Naive thymus-derived CD8-positive, alpha-beta T cell (primary cell): ENCODE measurements around the gene ZNF467. TPM values are rescaled to one million over a fixed set of nuclear protein-coding genes. Genes with fewer than 3 reads are reported as not detected.

Experiments
- ATAC-seq, 2 donors: fragments of 150-1000 bp; cut with Tn5 transposase in 1 of 2; sonication (Bioruptor Pico), chemical (Tn5 transposase) in 1 of 2; 1 replicate in 1 of 2; 2 replicates in 1 of 2; pipeline ENCODE4 v1.10.0; 2021; ENCODE audit warnings: mild to moderate bottlenecking in 2 of 2, moderate library complexity in 2 of 2
- POLR2A ChIA-PET: fragments of 350-600 bp; sonication (Branson Sonifier 250); formaldehyde crosslinking; loops from one replicate; lab custom pipeline; 2021; ENCODE audit warnings: antibody characterized with exemption; lab: Charles Lee
- DNase-seq, 10 donors: peaks; one replicate each; pipeline versions ENCODE4 v3.0.0 to v3.0.0-alpha.2; 2020 to 2022
- H3K27ac Mint-ChIP-seq, 10 donors: one replicate each; pipeline ENCODE4 v1.8.0; 2020 to 2022; ENCODE audit warnings: mild to moderate bottlenecking in 10 of 10, mixed read lengths in 10 of 10, moderate library complexity in 4 of 10, inconsistent platforms in 1 of 10
- H3K27me3 Mint-ChIP-seq, 5 donors: one replicate each; pipeline ENCODE4 v1.8.0; 2021 to 2022; ENCODE audit warnings: mixed read lengths in 5 of 5
- H3K36me3 Mint-ChIP-seq, 3 donors: one replicate each; pipeline ENCODE4 v1.8.0; 2020 to 2022; ENCODE audit warnings: mixed read lengths in 3 of 3, mild to moderate bottlenecking in 2 of 3, inconsistent platforms in 1 of 3
- H3K4me1 Mint-ChIP-seq, 4 donors: one replicate each; pipeline ENCODE4 v1.8.0; 2021 to 2022; ENCODE audit warnings: mixed read lengths in 4 of 4
- H3K4me3 Mint-ChIP-seq, 10 donors: one replicate each; pipeline ENCODE4 v1.8.0; 2020 to 2022; ENCODE audit warnings: mild to moderate bottlenecking in 10 of 10, mixed read lengths in 10 of 10, moderate library complexity in 6 of 10, inconsistent platforms in 1 of 10
- H3K9me3 Mint-ChIP-seq, 9 donors: one replicate each; pipeline ENCODE4 v1.8.0; 2020 to 2022; ENCODE audit warnings: mixed read lengths in 9 of 9, mild to moderate bottlenecking in 3 of 9, inconsistent platforms in 1 of 9, moderate library complexity in 1 of 9
- polyA plus RNA-seq, 3 donors: library from polyadenylated mRNA; unstranded; fragments of 300-500 nt; fragmentation: Illumina TruSeq; gene quantifications; one replicate each; pipeline ENCODE4 v1.2.3, GENCODE V29; 2021
- total RNA-seq, 8 experiments: library from RNA in 2 of 8; stranded (reverse) in 2 of 8; gene quantifications; one replicate each; pipeline ENCODE4 v1.2.3 and lab custom pipeline; 2021 to 2026

Gene ZNF467
- total and polyA plus RNA-seq, 5 experiments from 2014 or later = 0.88 to 4.8 (median 2.4) TPM

- H3K4me1 Mint-ChIP-seq = peaks cover 0 to 2% (median 0%) of the 10 kb centered on the region in 4 donors
- H3K9me3 Mint-ChIP-seq = no peaks in the 10 kb centered on the region
- peaks cover 0 to 60% (median 12%) of the 10 kb centered on the region in 3 donors for H3K36me3 Mint-ChIP-seq
- POLR2A ChIA-PET = no interaction called here
- no peaks in the 10 kb centered on the region for H3K27me3 Mint-ChIP-seq
- H3K4me3 Mint-ChIP-seq = no peak overlapping the region
- ATAC-seq (no peak), DNase-seq (no peak)
- H3K27ac Mint-ChIP-seq = no peak overlapping the region
These were observed 43.8 kb downstream of the ZNF467 start for GRCh38 chr7:149729586-149729982.

DNA sequence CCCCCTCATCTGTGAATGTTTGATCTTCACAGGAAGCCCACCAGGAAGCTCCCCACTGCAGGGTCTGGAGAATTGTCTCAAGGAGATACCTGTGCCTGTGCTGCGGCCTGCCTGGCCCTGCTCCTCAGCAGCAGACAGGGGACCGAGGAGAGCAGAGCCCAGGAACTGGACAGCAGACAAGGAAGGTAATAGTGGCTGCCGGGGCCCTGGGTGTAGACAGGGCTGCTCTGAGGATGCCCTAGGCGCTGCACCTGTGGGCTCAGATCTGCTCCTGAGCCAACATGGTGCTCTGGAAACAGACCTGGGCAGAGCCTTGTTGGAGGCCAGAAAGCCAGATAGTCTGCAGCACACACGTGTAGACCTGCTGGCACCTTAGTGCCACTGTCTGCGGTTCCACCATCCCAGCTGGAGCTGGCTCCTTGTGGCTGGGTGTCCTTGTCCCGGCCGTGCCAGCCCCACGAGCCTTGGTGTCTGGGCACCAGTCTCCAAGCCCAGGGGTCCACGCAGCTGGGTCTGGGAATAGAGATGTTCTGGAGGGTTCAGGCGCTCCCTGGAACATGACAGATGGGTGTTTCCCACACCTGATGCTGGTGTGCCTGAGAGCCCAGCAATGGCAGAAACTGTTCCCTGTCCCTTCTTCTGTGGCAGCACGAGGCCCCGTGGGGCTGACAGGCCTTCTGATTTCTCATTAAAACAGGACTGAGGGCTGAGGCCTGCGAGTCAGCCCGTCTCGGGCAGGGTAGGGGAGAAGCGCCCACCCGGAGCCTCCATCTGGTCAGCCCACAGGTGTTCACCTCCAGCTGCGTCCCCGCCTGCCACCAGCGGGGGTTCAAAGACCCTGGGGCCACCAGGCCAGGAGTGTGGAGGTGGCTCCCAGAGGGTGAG is 44.7 kb downstream of the ZNF467 start:
- POLR2A ChIA-PET = no interaction called here
- H3K36me3 Mint-ChIP-seq = peaks cover 0 to 61% (median 14%) of the 10 kb centered on the region in 3 donors
- no peak overlapping the region for H3K27ac Mint-ChIP-seq
- no peaks in the 10 kb centered on the region for H3K9me3 Mint-ChIP-seq
- H3K4me3 Mint-ChIP-seq = no peak overlapping the region
- peaks cover 0 to 2% (median 0%) of the 10 kb centered on the region in 4 donors for H3K4me1 Mint-ChIP-seq
- DNase-seq (no peak), ATAC-seq (no peak)
- H3K27me3 Mint-ChIP-seq = no peaks in the 10 kb centered on the region

- H3K9me3 Mint-ChIP-seq = no peaks in the 10 kb centered on the region
- H3K4me3 Mint-ChIP-seq = no peak overlapping the region
- peaks cover 0 to 2% (median 0%) of the 10 kb centered on the region in 4 donors for H3K4me1 Mint-ChIP-seq
- ATAC-seq (no peak), DNase-seq (no peak)
- POLR2A ChIA-PET = no interaction called here
- no peak overlapping the region for H3K27ac Mint-ChIP-seq
- peaks cover 0 to 69% (median 18%) of the 10 kb centered on the region in 3 donors for H3K36me3 Mint-ChIP-seq
- no peaks in the 10 kb centered on the region for H3K27me3 Mint-ChIP-seq
These were observed 45.4 kb downstream of the ZNF467 start for GRCh38 chr7:149727899-149728476.

DNA sequence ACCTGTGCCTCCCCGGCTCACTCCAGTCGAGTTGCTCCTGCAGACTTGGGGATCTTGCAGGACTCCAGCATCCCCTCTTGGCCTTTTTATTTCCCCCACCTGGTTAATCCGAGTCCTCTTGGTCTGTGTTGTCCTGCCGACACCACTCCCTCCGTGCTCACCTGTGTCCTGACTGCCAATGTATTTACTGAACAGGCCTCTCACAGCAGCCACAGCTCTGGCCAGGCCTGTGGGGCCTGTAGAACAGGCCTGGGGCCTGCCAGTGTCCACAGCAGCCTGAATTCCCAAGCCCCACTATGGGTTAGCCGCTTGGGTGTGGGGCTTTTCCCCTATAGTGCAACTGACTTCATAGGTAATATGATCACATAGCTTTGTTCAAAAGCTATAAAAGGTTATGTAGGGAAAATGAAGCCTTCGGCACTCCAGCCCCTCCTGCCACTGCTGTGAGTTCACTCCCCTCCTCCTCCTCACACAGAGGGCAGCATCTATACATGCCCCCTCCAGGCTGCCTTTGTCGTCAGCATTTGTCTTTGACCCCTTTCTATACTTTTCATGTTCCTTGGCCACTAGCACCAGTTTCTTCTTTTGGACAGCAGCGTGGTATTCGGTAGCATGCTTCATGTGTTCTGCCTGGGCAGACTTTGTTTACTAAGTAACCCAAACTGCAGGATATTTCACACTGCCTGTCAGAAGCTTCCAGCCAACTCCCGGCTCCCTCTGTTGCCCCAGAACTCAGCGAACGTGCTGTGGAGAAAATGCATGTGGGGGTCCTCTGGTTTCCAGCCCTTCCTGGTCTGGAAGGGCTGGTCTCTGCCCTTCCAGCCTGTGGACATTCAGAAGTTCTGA is 46.1 kb downstream of the ZNF467 start:
- POLR2A ChIA-PET = no interaction called here
- no peak for DNase-seq
- Mint-ChIP-seq H3K36me3 (peaks cover 0 to 66% (median 17%) of the 10 kb centered on the region in 3 donors), H3K4me1 (peaks cover 0 to 2% (median 0%) of the 10 kb centered on the region in 4 donors), H3K27me3 (no peaks in the 10 kb centered on the region), H3K9me3 (no peaks in the 10 kb centered on the region), H3K4me3 (no peak overlapping the region), H3K27ac (peak overlapping the region in 1 of 10 donors; percentile 7)
- no peak for ATAC-seq

DNA sequence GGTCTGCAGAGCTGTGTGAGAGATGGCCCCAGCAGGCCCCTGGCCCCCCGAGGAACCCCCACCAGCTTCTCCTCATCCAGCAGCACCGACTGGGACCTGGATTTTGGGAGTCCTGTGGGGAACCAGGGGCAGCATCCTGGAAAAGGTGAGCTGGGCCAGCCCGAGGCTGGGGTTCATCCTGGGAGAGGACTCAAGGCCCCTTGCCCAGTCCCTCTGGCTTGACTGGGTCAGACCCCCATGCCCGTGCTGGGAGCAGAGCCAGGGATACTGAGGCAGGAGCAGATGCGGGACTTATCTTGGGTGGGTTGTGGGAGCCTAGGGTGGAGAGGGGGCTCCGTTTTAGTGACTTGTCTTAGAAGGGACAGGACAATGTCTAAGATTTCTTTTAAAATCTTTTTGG is 47.5 kb downstream of the ZNF467 start:
- H3K4me1 Mint-ChIP-seq = peaks cover 0 to 4% (median under 1%) of the 10 kb centered on the region in 4 donors
- H3K36me3 Mint-ChIP-seq = peaks cover 0 to 65% (median 10%) of the 10 kb centered on the region in 3 donors
- POLR2A ChIA-PET = no interaction called here
- no peaks in the 10 kb centered on the region for H3K9me3 Mint-ChIP-seq
- H3K27ac Mint-ChIP-seq = no peak overlapping the region
- DNase-seq = no peak
- H3K27me3 Mint-ChIP-seq = no peaks in the 10 kb centered on the region
- ATAC-seq = no peak
- H3K4me3 Mint-ChIP-seq = no peak overlapping the region

DNA sequence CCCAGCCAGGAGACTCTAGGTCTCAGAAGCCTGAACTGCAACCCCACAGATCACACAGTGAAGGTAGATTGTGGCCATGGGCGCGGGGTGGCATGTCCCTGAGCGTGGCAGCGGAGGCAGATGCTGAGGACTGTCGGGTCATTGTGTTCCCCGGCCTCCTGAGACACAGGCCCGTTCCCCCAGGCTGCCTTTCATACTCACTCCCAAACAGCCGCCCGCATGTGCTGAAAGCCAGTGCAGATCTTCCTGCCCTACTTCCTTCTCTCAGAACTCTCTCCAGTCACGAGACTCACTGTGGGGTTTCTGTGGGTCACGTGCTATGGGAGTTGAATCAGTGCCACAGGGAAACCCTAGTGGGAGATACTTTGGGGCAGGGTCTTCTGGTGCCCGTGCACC is 48.0 kb downstream of the ZNF467 start:
- H3K9me3 Mint-ChIP-seq = no peaks in the 10 kb centered on the region
- H3K27ac Mint-ChIP-seq = no peak overlapping the region
- no peaks in the 10 kb centered on the region for H3K27me3 Mint-ChIP-seq
- H3K4me3 Mint-ChIP-seq = no peak overlapping the region
- POLR2A ChIA-PET = no interaction called here
- H3K36me3 Mint-ChIP-seq = peaks cover 0 to 68% (median 8%) of the 10 kb centered on the region in 3 donors
- ATAC-seq (no peak), DNase-seq (no peak)
- H3K4me1 Mint-ChIP-seq = peaks cover 0 to 4% (median under 1%) of the 10 kb centered on the region in 4 donors

- Mint-ChIP-seq H3K27ac (no peak overlapping the region), H3K27me3 (no peaks in the 10 kb centered on the region), H3K4me1 (peaks cover 0 to 4% (median 2%) of the 10 kb centered on the region in 4 donors), H3K36me3 (peaks cover 0 to 74% (median 8%) of the 10 kb centered on the region in 3 donors), H3K9me3 (no peaks in the 10 kb centered on the region), H3K4me3 (no peak overlapping the region)
- DNase-seq (no peak), ATAC-seq (no peak)
- POLR2A ChIA-PET = no interaction called here
These were observed 48.5 kb downstream of the ZNF467 start for GRCh38 chr7:149724661-149725425.

DNA sequence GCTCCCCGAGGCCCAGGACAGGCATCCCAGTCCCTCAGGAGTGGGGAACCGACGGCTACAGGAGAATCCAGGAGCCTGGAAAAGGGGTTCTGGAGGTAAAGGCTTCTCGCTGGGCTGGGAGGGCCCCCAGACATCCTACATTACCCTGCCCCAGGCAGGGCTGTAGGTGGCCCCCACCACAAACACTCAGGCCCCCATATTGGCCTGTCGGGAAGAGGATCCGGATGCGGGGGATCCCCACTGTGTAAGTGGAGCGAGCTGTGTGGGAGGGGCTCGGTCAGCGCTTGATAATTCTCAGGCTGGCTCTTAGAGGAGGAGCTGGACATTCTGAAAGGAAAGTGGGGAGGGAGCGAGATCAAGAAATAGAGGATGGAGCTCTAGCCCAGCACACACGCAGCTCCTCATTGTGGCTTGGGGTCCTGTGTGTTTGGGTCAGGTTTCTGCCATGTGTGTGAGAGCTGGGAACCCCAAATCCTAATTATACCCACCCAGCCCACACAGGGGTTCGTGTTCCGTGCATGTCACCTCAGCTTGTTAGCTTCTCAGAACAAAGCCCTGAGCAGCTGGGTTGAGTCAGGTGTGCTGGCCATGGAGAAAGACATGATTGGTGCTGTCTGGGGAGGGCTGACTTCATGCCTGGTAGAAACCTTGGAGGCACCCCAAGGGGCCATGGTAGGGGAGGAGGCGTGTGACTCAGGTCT is 49.4 kb downstream of the ZNF467 start:
- H3K27me3 Mint-ChIP-seq = no peaks in the 10 kb centered on the region
- peaks cover 0 to 4% (median 2%) of the 10 kb centered on the region in 4 donors for H3K4me1 Mint-ChIP-seq
- POLR2A ChIA-PET = no interaction called here
- DNase-seq (no peak), ATAC-seq (no peak)
- H3K9me3 Mint-ChIP-seq = no peaks in the 10 kb centered on the region
- H3K27ac Mint-ChIP-seq = peak overlapping the region in 1 of 10 donors; percentile 40
- H3K4me3 Mint-ChIP-seq = no peak overlapping the region
- H3K36me3 Mint-ChIP-seq = peaks cover 0 to 72% (median 6%) of the 10 kb centered on the region in 3 donors

DNA sequence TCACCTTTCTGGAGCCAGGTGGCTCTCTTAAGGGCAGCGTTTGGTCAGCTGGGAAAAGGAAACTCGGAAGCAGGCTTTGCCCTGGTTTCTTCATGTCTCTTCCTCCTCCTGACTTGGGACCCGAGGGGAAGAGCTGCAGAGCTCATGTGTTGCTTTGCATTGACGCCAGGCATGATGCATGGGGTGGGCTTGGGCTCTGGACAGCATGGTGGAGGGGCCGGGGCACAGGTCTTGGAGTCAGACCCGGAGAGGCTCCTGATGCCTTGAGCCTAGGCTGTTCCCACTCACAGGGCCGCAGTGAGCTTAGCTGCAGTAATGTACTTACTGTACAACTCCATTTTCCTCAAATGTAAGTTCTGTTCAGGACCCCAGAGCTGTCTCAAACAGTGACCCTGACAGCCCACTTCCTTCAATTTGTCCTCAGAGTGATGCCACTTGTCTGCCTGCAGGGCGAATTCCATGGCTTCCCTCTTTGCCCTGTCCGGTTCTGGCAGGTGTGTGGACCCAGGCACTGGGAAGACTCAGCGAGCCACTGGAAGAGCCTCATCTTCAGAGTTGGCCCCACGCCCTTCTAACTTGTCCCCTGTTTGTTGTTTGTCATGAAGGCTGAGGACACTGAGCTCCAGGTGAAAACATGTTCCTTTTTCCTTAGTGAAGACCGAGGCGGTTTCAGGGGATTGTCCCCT is 50.2 kb downstream of the ZNF467 start:
- no peak overlapping the region for H3K27ac Mint-ChIP-seq
- peaks cover 0 to 69% (median 6%) of the 10 kb centered on the region in 3 donors for H3K36me3 Mint-ChIP-seq
- H3K4me3 Mint-ChIP-seq = no peak overlapping the region
- POLR2A ChIA-PET = no interaction called here
- H3K9me3 Mint-ChIP-seq = no peaks in the 10 kb centered on the region
- no peaks in the 10 kb centered on the region for H3K27me3 Mint-ChIP-seq
- no peak for DNase-seq
- peaks cover 0 to 4% (median 2%) of the 10 kb centered on the region in 4 donors for H3K4me1 Mint-ChIP-seq
- no peak for ATAC-seq

- H3K4me1 Mint-ChIP-seq = peaks cover 0 to 4% (median 2%) of the 10 kb centered on the region in 4 donors
- POLR2A ChIA-PET = no interaction called here
- DNase-seq (no peak), ATAC-seq (no peak)
- no peak overlapping the region for H3K4me3 Mint-ChIP-seq
- no peak overlapping the region for H3K27ac Mint-ChIP-seq
- no peaks in the 10 kb centered on the region for H3K9me3 Mint-ChIP-seq
- peaks cover 0 to 62% (median 6%) of the 10 kb centered on the region in 3 donors for H3K36me3 Mint-ChIP-seq
- H3K27me3 Mint-ChIP-seq = no peaks in the 10 kb centered on the region
These were observed 50.9 kb downstream of the ZNF467 start for GRCh38 chr7:149722356-149722957.

GRCh38 chr7:149721084-149721601 is 52.2 kb downstream of the ZNF467 start:
- H3K4me3 Mint-ChIP-seq = no peak overlapping the region
- H3K27me3 Mint-ChIP-seq = no peaks in the 10 kb centered on the region
- no peaks in the 10 kb centered on the region for H3K9me3 Mint-ChIP-seq
- H3K4me1 Mint-ChIP-seq = peaks cover 7 to 11% (median 10%) of the 10 kb centered on the region in 4 donors
- ATAC-seq = no peak
- DNase-seq = no peak
- H3K27ac Mint-ChIP-seq = no peak overlapping the region
- POLR2A ChIA-PET = no interaction called here
- H3K36me3 Mint-ChIP-seq = peaks cover 0 to 53% (median 6%) of the 10 kb centered on the region in 3 donors
